ENCODE data around the gene ZDHHC11.
"Not testable (repeated sequence)": the region's sequence is repeated elsewhere in the genome, so short reads cannot be mapped to it uniquely, and the experiment has no call there.

ZDHHC11 gene

DNA sequence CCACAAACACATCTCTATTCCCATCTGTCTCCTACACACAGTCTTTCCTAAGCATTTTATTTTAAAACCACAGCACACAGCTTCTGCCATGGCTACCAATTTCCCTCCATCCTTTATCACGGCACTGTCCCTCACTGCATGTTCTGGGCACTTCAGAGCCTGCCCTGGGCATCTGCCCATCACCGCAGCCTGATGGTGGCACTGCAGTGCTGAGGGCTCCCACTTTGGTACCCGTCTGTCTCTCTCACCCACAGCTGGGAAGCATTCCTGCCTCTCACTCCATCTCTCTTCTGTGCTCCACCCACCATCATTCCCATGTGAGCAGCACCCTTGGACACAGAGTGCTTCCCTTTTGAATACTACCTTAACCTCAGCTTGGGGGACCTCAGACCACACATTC is 31.7 kb downstream of the ZDHHC11 start:
- ChIA-PET CTCF (no interaction called here), POLR2A (ENCODE audit: low non-redundant PET) (no interaction called here)
- TF ChIP-seq, protein P1, sequence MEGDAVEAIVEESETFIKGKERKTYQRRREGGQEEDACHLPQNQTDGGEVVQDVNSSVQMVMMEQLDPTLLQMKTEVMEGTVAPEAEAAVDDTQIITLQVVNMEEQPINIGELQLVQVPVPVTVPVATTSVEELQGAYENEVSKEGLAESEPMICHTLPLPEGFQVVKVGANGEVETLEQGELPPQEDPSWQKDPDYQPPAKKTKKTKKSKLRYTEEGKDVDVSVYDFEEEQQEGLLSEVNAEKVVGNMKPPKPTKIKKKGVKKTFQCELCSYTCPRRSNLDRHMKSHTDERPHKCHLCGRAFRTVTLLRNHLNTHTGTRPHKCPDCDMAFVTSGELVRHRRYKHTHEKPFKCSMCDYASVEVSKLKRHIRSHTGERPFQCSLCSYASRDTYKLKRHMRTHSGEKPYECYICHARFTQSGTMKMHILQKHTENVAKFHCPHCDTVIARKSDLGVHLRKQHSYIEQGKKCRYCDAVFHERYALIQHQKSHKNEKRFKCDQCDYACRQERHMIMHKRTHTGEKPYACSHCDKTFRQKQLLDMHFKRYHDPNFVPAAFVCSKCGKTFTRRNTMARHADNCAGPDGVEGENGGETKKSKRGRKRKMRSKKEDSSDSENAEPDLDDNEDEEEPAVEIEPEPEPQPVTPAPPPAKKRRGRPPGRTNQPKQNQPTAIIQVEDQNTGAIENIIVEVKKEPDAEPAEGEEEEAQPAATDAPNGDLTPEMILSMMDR (conservative IDR thresholded peaks at IDR 0.05; ENCODE audit: low read depth): no peak
- DNase-seq (ENCODE audit: low spot score): no peak
- H3K27ac ChIP-seq: no peak overlapping the region

DNA sequence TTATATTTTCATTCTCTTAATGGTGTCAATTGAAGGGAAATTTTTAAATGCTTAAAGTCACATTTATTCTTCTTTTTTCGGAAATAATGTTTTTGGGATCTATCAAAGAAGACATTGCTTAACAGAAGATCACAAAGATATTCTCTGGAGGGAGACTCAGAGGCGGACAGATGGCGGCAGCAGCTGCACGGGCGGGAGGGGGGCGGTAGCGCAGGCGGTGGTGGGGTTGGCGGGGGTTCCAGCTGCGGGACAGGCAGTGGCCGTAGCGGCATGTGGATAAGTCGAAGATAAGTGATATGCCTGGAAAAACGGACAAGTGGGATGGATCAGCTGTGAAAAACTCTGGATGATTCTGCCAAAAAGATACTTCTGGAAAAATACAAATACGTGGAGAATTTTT is 34.6 kb downstream of the ZDHHC11 start:
- DNase-seq (ENCODE audit: low spot score): no peak
- TF ChIP-seq, protein P1 (conservative IDR thresholded peaks at IDR 0.05; ENCODE audit: low read depth): no peak
- POLR2A ChIA-PET (ENCODE audit: low non-redundant PET): no interaction called here
- H3K27ac ChIP-seq: no peak overlapping the region
- CTCF ChIA-PET: no interaction called here

DNA sequence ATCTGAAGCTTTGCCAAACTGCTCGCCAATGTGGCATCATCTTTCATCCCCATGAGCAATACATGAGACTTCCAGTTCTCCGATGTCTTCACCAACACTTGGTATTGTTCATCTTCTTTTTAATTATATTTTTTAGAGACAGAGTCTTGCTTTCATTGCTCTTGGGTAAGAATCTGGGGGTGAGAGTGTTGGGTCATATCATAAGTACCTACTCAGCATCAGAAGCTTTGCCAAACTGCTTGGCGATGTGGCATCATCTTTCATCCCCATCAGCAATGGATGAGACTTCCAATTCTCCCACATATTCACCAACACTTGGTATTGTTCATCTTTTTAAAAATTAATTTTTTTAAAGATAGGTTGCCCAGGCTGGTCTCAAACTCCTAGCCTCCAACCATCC is 35.3 kb downstream of the ZDHHC11 start:
- TF ChIP-seq, protein P1 (conservative IDR thresholded peaks at IDR 0.05; ENCODE audit: low read depth): no peak
- ChIA-PET POLR2A (ENCODE audit: low non-redundant PET) (no interaction called here), CTCF (no interaction called here)
- no peak overlapping the region for H3K27ac ChIP-seq
- no peak for DNase-seq (ENCODE audit: low spot score)

DNA sequence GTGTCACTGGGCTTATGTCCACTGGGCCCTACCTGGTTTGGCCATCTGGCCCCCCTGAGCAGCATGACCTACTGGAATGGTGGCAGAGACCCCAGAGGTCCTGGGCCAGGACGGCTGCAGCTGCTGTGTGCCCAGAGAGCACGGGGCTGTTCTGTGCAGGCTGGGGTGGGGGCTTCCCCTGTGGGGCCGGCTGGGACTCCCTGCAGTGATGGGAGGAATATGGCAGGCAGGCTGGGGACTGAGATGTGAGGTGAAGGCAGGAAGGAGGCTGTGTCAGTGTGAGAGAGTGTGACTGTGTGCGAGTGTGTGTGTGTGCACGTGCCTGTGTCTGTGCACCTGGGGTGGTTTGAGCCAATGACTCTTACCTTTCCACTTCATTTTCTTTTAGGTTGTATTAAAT is 37.2 kb downstream of the ZDHHC11 start:
- DNase-seq (ENCODE audit: low spot score); CTCF ChIA-PET; POLR2A ChIA-PET (ENCODE audit: low non-redundant PET); H3K27ac ChIP-seq: not testable (repeated sequence)

DNA sequence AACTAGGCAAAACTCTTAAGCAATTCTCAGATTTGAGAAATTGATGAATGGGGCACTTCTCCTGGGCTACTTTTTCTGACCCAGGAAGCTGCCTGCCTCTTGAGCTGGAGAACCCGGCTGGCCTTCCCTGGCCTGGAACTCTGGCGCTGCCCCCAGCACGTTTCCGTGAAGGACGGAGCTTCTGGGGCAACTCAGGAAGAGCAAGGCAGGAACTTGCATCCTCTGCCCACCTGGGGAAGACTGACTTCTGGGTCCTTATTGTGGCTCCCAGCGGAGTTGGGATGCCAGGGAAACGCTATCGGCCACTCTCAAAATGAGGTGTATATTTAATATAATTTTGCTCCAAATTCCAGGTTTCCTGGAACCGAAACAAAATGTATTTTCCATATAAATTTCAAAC is 39.4 kb downstream of the ZDHHC11 start:
- POLR2A ChIA-PET (ENCODE audit: low non-redundant PET); DNase-seq (ENCODE audit: low spot score): not testable (repeated sequence)

DNA sequence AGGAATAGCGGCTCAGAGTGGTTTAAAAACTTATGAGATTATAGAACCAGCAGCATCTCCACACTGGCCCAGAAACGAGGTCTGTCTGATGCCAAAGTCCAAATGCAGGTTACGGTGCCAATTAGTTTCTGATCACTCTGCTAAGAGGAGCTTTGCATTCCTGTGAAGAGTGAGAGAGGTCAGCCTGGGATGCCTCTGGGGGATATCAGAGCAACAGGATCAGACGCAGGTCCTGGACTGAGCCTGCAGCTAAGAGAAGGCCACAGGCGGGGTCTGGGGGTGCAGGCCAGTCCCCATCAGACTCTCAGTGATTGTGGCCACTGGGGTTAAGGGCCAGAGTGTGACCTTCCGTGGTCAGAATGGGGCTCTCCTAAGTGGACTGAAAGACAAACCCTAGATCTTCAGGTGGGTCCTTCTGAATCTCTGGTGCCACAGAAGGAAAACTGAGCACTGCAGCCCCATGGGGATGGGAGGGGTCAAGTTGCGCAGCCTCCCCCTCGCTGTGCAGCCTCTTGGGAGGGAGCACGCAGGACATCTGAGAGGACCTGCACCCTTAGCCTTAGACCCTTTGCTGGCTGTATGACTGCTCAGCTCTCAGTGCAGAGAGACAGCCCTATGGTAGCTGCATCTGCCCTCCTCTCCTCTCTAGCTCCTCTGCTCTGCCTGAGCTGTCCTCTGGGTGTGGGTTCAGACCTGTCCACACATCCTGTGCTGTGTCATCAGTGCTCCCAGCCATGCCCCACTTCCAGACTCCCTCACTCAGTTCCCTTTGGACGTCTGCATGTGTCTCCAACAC is 42.9 kb downstream of the ZDHHC11 start:
- CTCF ChIA-PET; POLR2A ChIA-PET (ENCODE audit: low non-redundant PET); DNase-seq (ENCODE audit: low spot score); H3K27ac ChIP-seq: not testable (repeated sequence)

More for the DNA sequence above, 39.4 kb downstream of the ZDHHC11 start:
- CTCF ChIA-PET, H3K27ac ChIP-seq: not testable (repeated sequence)

DNA sequence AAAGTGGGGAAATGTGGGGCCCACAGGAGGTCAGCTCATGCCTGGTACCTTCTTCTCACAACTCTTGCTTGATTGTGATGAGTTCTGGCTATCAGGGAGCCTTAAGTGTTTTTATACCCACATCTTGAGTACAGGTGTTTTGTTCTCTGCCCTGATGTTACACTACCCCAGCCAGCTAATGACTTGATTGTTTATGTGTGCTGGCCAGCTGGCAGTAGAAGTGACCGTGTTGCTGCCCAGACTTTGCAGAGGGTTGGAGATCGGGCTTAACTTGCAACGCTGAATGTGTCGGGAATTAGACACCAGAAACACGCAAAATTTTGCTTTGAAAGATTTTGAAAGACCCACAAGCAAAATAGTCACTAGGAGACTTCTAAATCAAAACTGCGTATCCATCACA is 49.3 kb downstream of the ZDHHC11 start:
- no peak for DNase-seq (ENCODE audit: low spot score)
- TF ChIP-seq, protein P1 (conservative IDR thresholded peaks at IDR 0.05; ENCODE audit: low read depth): no peak
- ChIA-PET POLR2A (ENCODE audit: low non-redundant PET) (no interaction called here), CTCF (no interaction called here)
- no peak overlapping the region for H3K27ac ChIP-seq

DNA sequence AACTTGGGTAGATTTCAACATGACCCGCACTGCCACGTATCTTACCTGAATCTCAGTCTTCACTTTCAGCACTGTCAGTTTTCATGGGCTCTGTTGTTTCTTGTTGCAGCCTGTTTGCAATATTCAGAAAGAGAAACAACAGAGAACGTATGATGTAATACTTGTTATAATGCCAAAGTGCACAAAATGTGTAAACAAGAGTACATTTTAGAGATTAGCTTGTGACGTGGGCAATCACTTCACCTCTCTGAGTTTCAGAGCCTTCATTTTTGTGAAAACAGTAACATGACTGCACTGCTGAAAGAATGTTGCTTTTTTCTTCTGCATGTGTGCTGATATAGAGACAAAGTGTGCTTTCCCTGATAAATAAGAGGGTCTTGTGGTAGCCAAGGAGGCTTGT is 49.7 kb downstream of the ZDHHC11 start:
- CTCF ChIA-PET; POLR2A ChIA-PET (ENCODE audit: low non-redundant PET); DNase-seq (ENCODE audit: low spot score); H3K27ac ChIP-seq: not testable (repeated sequence)

DNA sequence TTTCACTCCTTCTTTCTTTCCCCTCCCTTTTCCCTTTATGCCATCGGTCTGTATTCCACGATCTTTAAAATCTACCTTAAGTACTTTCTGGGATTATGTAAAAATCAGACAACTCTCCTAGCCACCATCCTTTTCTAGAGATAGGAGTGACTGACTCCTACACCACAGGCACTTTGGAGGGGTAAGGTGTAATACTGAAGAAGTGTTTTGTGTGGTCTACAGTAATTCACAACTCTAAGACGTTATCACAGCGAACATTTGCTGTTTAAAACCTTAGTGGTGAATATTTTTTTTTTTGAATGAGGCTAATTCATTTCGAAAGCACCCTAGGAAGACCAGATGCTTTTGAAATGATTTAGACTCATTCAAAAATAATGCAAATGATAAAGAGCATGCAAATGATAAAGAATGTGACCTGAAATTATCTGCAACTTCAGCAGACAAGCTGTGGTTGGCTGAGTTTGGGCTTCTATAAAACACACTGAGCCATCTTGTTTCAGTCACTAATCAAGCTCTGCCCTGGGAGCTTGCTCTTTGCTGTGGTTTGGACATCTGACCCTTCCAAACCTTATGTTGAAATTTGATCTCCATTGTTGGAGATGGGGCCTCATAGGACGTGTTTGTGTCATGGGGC is 52.2 kb downstream of the ZDHHC11 start:
- POLR2A ChIA-PET (ENCODE audit: low non-redundant PET); H3K27ac ChIP-seq; DNase-seq (ENCODE audit: low spot score); CTCF ChIA-PET: not testable (repeated sequence)

DNA sequence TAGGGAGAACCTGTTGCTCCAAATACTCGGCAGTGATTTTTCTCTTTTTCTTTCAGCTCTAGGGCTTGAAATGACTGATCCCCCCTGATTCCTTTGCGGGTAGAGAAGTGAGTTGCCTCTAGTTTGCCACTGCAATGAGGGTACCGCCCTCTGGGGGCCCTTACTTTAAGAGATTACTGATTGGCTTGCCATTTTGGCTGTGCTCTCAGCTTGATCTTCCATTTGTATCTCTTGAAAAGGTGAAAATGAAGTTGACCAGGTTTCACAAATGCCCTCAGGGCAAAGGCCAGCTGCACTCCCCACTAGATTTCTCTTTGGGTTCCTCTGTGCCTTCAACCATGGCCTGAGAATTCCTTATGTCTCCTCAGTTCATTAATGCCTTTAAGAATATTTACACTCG is 52.8 kb downstream of the ZDHHC11 start:
- DNase-seq (ENCODE audit: low spot score); H3K27ac ChIP-seq; CTCF ChIA-PET; POLR2A ChIA-PET (ENCODE audit: low non-redundant PET): not testable (repeated sequence)

DNA sequence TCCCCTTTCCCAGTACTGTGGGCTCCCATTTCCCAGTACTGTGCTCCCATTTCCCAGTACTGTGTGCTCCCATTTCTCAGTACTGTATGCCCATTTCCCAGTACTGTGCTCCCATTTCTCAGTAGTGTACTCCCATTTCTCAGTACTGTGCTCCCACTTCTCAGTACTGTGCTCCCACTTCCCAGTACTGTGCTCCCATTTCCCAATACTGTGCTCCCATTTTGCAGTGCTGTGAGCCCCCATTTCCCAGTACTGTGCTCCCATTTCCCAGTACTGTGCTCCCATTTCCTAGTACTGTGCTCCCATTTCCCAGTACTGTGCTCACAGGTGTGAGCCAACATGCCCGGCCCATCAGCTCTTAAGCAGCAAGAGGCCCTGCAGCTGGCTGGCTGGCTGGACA is 54.9 kb downstream of the ZDHHC11 start:
- H3K27ac ChIP-seq; CTCF ChIA-PET; DNase-seq (ENCODE audit: low spot score); POLR2A ChIA-PET (ENCODE audit: low non-redundant PET): not testable (repeated sequence)

DNA sequence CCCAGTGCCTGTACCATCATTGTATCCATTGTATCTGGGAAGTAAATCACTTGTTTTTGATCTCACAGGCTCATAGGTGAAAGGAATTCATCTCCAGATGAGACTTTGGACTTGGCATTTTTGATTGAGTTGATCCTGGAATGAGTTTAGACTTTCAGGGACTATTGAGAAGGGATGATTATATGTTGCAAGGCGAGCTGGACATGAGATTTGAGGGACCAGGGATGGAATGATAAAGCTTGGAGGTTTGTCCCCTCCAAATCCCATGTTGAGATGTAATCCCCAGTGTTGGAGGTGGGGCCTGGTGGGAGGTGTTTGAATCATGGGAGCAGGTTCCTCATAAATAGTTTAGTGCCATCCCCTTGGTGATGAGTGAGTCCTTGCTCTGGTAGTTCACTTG is 55.8 kb downstream of the ZDHHC11 start:
- CTCF ChIA-PET; H3K27ac ChIP-seq; POLR2A ChIA-PET (ENCODE audit: low non-redundant PET); DNase-seq (ENCODE audit: low spot score): not testable (repeated sequence)

DNA sequence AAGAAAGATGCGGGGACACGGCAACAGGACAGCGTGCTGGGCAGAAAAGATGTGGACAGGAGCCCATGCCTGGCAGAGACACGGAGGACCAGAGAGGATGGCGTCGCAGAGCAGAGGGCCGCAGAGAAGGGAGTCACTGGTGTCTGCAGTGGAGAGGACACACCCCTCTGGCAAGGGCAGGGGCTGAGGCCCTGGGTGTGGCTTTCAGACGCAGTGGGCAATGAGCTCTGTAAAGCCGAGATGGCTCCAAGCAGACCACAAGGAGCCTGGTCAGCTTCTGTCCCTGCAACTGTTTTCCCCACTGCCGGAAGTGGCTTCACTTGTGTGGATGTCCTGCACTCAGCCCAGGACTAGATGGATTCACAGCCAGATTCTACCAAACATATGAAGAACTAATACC is 62.1 kb downstream of the ZDHHC11 start:
- DNase-seq (ENCODE audit: low spot score); H3K27ac ChIP-seq; POLR2A ChIA-PET (ENCODE audit: low non-redundant PET); CTCF ChIA-PET: not testable (repeated sequence)
